HG02678 (cell line): ENCODE results near the gene SIRT6.
"Not testable (repeated sequence)": the region's sequence is repeated elsewhere in the genome, so short reads cannot be mapped to it uniquely, and the experiment has no call there.

Experiments
- ATAC-seq: cut with Tn5 transposase; IDR thresholded peaks from one replicate; pipeline ENCODE4 v1.9.1; 2021; ENCODE audit warnings: mild to moderate bottlenecking, moderate library complexity; ENCODE audit not compliant: unreplicated experiment

The SIRT6 gene

GRCh38 chr19:4138445-4138844 lies 43.9 kb downstream of the SIRT6 start:
- no peak for ATAC-seq

- ATAC-seq = no peak
Measured at GRCh38 chr19:4136680-4137088, 45.7 kb downstream of the SIRT6 start.

GRCh38 chr19:4135386-4135785 lies 47.0 kb downstream of the SIRT6 start:
- not testable (repeated sequence) for ATAC-seq

- ATAC-seq = no peak
Measured at GRCh38 chr19:4134351-4134750, 48.0 kb downstream of the SIRT6 start.

- no peak for ATAC-seq
Measured at GRCh38 chr19:4130744-4131438, 51.5 kb downstream of the SIRT6 start.

GRCh38 chr19:4129050-4129449 lies 53.3 kb downstream of the SIRT6 start:
- not testable (repeated sequence) for ATAC-seq

GRCh38 chr19:4127322-4127721 lies 55.0 kb downstream of the SIRT6 start:
- ATAC-seq = not testable (repeated sequence)

- ATAC-seq = no peak
Measured at GRCh38 chr19:4124638-4125037, 57.7 kb downstream of the SIRT6 start.
